Measurements from ENCODE around the gene CACNA1C.

GRCh38 chr12:2140858-2141519 is 88.2 kb downstream of the CACNA1C start:
- TF ChIP-seq CTCF (conservative IDR thresholded peaks at IDR 0.05 in 1 of 2, IDR thresholded peaks at IDR 0.05 in 1 of 2; ENCODE audit: extremely low read depth in 1 of 2, insufficient read depth in 1 of 2, low read depth in 1 of 2, low read length in 2 of 2): no peak
- TF ChIP-seq EZH2 (IDR thresholded peaks at IDR 0.05; ENCODE audit: borderline replicate concordance, low read length): no peak
